NT2/D1 (cell line): ENCODE results near the gene PDCL3.

Experiments used
- SUZ12 ChIP-seq: IDR thresholded peaks from 2 replicates; pipeline ENCODE4 v1.6.1; 2011; ENCODE audit not compliant: insufficient read length, insufficient read depth; ENCODE audit errors: extremely low read depth
- ZNF274 ChIP-seq: IDR thresholded peaks from 2 replicates; pipeline ENCODE4 v1.6.1; 2011; ENCODE audit warnings: mild to moderate bottlenecking, low read depth, low read length

DNA sequence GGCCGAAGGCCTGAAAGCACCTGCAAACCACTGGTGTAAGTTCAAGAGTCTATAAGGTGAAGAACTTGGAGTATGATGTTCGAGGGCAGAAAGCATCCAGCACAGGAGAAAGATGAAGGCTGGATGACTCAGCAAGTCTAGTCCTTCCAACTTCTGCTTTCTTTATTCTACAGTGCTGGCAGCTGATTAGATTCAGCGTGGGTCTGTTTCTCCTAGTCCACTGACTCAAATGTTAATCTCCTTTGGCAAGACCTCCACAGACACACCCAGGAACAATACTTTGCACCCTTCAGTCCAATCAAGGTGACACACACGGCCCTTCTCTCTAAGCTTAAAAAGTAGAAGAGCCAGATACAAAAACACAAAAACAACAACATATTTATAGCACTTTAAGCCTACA is 49.1 kb upstream of the PDCL3 start:
- no peak for TF ChIP-seq ZNF274
- no peak for TF ChIP-seq SUZ12
